Thyroid gland (tissue), 4 donors: ENCODE data around the gene SNX10.

Source experiments
- CTCF ChIP-seq, 6 experiments: fragments of 200-600 bp in 3 of 6; fragments of 450-650 bp in 3 of 6; sonication (generic) in 3 of 6; IDR thresholded peaks; one replicate each; pipeline ENCODE4 v1.5.1; 2016 to 2019; ENCODE audit warnings: antibody characterized with exemption in 6 of 6, mild to moderate bottlenecking in 2 of 6, inconsistent platforms in 1 of 6, moderate library complexity in 1 of 6
- POLR2A ChIP-seq, 2 donors: fragments of 450-650 bp; IDR thresholded peaks; one replicate each; pipeline ENCODE4 v1.6.1; 2017; ENCODE audit warnings: antibody characterized with exemption in 2 of 2, mild to moderate bottlenecking in 2 of 2, moderate library complexity in 1 of 2

GRCh38 chr7:26328498-26329390, 37.1 kb downstream of the SNX10 start:
- TF ChIP-seq CTCF (IDR thresholded peaks at IDR 0.05) (no peak), POLR2A (IDR thresholded peaks at IDR 0.05) (no peak)
